MCF 10A (cell line): ENCODE results near the gene WASF2. TPM values are rescaled to one million over a fixed set of nuclear protein-coding genes. Genes with fewer than 3 reads are reported as not detected.
A peak's percentile ranks its signal among the peaks of the same experiment; 100 is the strongest.

ENCODE experiments used
- BruUV-seq: library from RNA; stranded (reverse); fragments of 400-500 nt; replicated peaks from 2 replicates; lab custom pipeline; 2021; lab: Mats Ljungman, UMichigan
- CTCF ChIA-PET: fragments of 300-600 bp; sonication (Branson Sonifier 250); formaldehyde crosslinking; extraction: SDS; loops from one replicate; lab custom pipeline; 2021; ENCODE audit warnings: antibody characterized with exemption, inconsistent platforms; lab: Yijun Ruan, JAX
- POLR2A ChIA-PET: fragments of 300-600, 350-650 bp; sonication (Branson Sonifier 250); formaldehyde crosslinking; extraction: SDS; loops from one replicate; lab custom pipeline; 2020; ENCODE audit warnings: antibody characterized with exemption, inconsistent platforms; lab: Yijun Ruan, JAX
- DNase-seq: peaks from one replicate; pipeline ENCODE4 v3.0.0-alpha.2; 2018; ENCODE audit not compliant: unreplicated experiment
- H3K27ac Mint-ChIP-seq: one replicate; pipeline ENCODE4 v1.8.0; 2022; ENCODE audit warnings: mild to moderate bottlenecking, low read depth, mixed read lengths; ENCODE audit not compliant: unreplicated experiment
- H3K27me3 Mint-ChIP-seq: one replicate; pipeline ENCODE4 v1.8.0; 2022; ENCODE audit warnings: mixed read lengths; ENCODE audit not compliant: insufficient read depth, unreplicated experiment
- H3K36me3 Mint-ChIP-seq: one replicate; pipeline ENCODE4 v1.8.0; 2022; ENCODE audit warnings: mild to moderate bottlenecking, moderate library complexity, mixed read lengths; ENCODE audit not compliant: insufficient read depth, unreplicated experiment
- H3K4me1 Mint-ChIP-seq: one replicate; pipeline ENCODE4 v1.8.0; 2022; ENCODE audit warnings: mixed read lengths; ENCODE audit not compliant: insufficient read depth, unreplicated experiment
- H3K4me3 Mint-ChIP-seq: one replicate; pipeline ENCODE4 v1.8.0; 2022; ENCODE audit warnings: mild to moderate bottlenecking, moderate library complexity, mixed read lengths; ENCODE audit not compliant: unreplicated experiment
- H3K9me3 Mint-ChIP-seq: one replicate; pipeline ENCODE4 v1.8.0; 2022; ENCODE audit warnings: mixed read lengths; ENCODE audit not compliant: unreplicated experiment
- CTCF ChIP-seq: fragments of 200-600 bp; IDR thresholded peaks from one replicate; pipeline ENCODE4 v1.8.0; 2022; ENCODE audit warnings: antibody characterized with exemption, mild to moderate bottlenecking; ENCODE audit not compliant: unreplicated experiment
- intact Hi-C: fragments of 100-400 bp; cut with micrococcal nuclease; formaldehyde crosslinking; loops from 2 replicates; pipeline ENCODE4 v1.14.1; 2022
- total RNA-seq: library from RNA; stranded (reverse); gene quantifications from 2 replicates; pipeline ENCODE4 v1.2.3, GENCODE V29; 2022

WASF2 gene
- total RNA-seq, 1 experiment from 2014 or later: 131 TPM

- H3K9me3 Mint-ChIP-seq: no peaks in the 10 kb centered on the region
- no peak overlapping the region for H3K27ac Mint-ChIP-seq
- H3K4me3 Mint-ChIP-seq: no peak overlapping the region
Measured at GRCh38 chr1:27506703-27507102, 16.7 kb upstream of the WASF2 start.

GRCh38 chr1:27505420-27505680 is 15.4 kb upstream of the WASF2 start:
- ChIA-PET POLR2A (interaction anchor here (1.1 to 2.2 kb wide), 3 partner anchors 9 to 18 kb away, joined by 3 to 19 read pairs (median 4); partner anchors contain the start of gene WASF2), CTCF (interaction anchor here (0.7 to 1.4 kb wide), 2 partner anchors 9 to 158 kb away, joined by 3 to 4 read pairs; no protein-coding TSS in a partner anchor)
- no peaks in the 10 kb centered on the region for H3K9me3 Mint-ChIP-seq
- H3K4me3 Mint-ChIP-seq: no peak overlapping the region
- DNase-seq: no peak
- no peaks in the 10 kb centered on the region for H3K27me3 Mint-ChIP-seq
- H3K36me3 Mint-ChIP-seq: no peaks in the 10 kb centered on the region
- intact Hi-C loops: no loop called here
- TF ChIP-seq CTCF: no peak
- peaks cover 23% of the 10 kb centered on the region for H3K4me1 Mint-ChIP-seq
- peak overlapping the region; percentile 56 for H3K27ac Mint-ChIP-seq
- BruUV-seq: no TSS peak

More at GRCh38 chr1:27506703-27507102, 16.7 kb upstream of the WASF2 start:
- intact Hi-C loops: no loop called here
- no peak for TF ChIP-seq CTCF
- CTCF ChIA-PET: interaction anchor here (1.4 kb wide), 1 partner anchor 10 kb away, joined by 4 read pairs; no protein-coding TSS in a partner anchor
- DNase-seq: no peak
- H3K4me1 Mint-ChIP-seq: peaks cover 23% of the 10 kb centered on the region
- H3K36me3 Mint-ChIP-seq: no peaks in the 10 kb centered on the region
- BruUV-seq: no TSS peak
- POLR2A ChIA-PET: interaction anchor here (1.0 to 1.6 kb wide), 3 partner anchors 17 to 87 kb away, joined by 3 to 4 read pairs (median 4); no protein-coding TSS in a partner anchor
- H3K27me3 Mint-ChIP-seq: no peaks in the 10 kb centered on the region

- DNase-seq: no peak
- Mint-ChIP-seq H3K9me3 (no peaks in the 10 kb centered on the region), H3K27me3 (no peaks in the 10 kb centered on the region), H3K27ac (peak overlapping the region; percentile 56), H3K4me1 (peaks cover 19% of the 10 kb centered on the region), H3K36me3 (no peaks in the 10 kb centered on the region), H3K4me3 (no peak overlapping the region)
- POLR2A ChIA-PET: interaction anchor here (0.8 to 2.2 kb wide), 4 partner anchors 8 to 19 kb away, joined by 3 to 19 read pairs (median 4); partner anchors contain the start of gene WASF2
- CTCF ChIA-PET: interaction anchor here (0.7 kb wide), 1 partner anchor 158 kb away, joined by 3 read pairs; no protein-coding TSS in a partner anchor
- intact Hi-C loops: no loop called here
- BruUV-seq: no TSS peak
- no peak for TF ChIP-seq CTCF
Measured at GRCh38 chr1:27504588-27505419, 14.8 kb upstream of the WASF2 start.

- BruUV-seq: no TSS peak
- intact Hi-C loops: no loop called here
- Mint-ChIP-seq H3K4me3 (no peak overlapping the region), H3K27ac (peak overlapping the region; percentile 56), H3K27me3 (no peaks in the 10 kb centered on the region), H3K9me3 (no peaks in the 10 kb centered on the region), H3K4me1 (peaks cover 13% of the 10 kb centered on the region), H3K36me3 (no peaks in the 10 kb centered on the region)
- ChIA-PET CTCF (no interaction called here), POLR2A (interaction anchor here (0.7 to 2.2 kb wide), 4 partner anchors 12 to 577 kb away, joined by 3 to 19 read pairs (median 4); partner anchors contain the start of gene WASF2)
- DNase-seq: no peak
- no peak for TF ChIP-seq CTCF
Measured at GRCh38 chr1:27503844-27504587, 14.0 kb upstream of the WASF2 start.
